IMR-90 (cell line): ENCODE data around the gene HBEGF. TPM values are rescaled to one million over a fixed set of nuclear protein-coding genes. Genes with fewer than 3 reads are reported as not detected.

Experiments
- ATAC-seq: fragments of 200-7000 bp; cut with Tn5 transposase; 2 replicates; pipeline ENCODE4 v1.9.1; 2020; ENCODE audit warnings: low read depth, mild to moderate bottlenecking, moderate library complexity
- BruUV-seq: library from RNA; stranded (reverse); fragments of 400-500 nt; replicated peaks from 2 replicates; lab custom pipeline; 2021; lab: Mats Ljungman, UMichigan
- CTCF ChIA-PET: fragments of 300-600 bp; formaldehyde crosslinking; extraction: SDS; loops from one replicate; lab custom pipeline; 2021; ENCODE audit warnings: antibody characterized with exemption; lab: Yijun Ruan, JAX
- POLR2A ChIA-PET: fragments of 300-600 bp; sonication (Branson Sonifier 250); formaldehyde crosslinking; loops from one replicate; lab custom pipeline; 2022; ENCODE audit warnings: antibody characterized with exemption; ENCODE audit not compliant: unreplicated experiment; lab: Charles Lee
- DNase-seq: peaks from one replicate; pipeline ENCODE4 v3.0.0; 2013
- H2AFZ ChIP-seq: replicated peaks from 2 replicates; pipeline ENCODE3; 2013; ENCODE audit warnings: low read length, mild to moderate bottlenecking; ENCODE audit not compliant: poor library complexity
- H2AK5ac ChIP-seq: 2 replicates; pipeline ENCODE4 v1.6.1; 2013; ENCODE audit warnings: low read depth, low read length, inconsistent platforms
- H2AK9ac ChIP-seq: replicated peaks from 2 replicates; pipeline ENCODE3; 2013; ENCODE audit warnings: mild to moderate bottlenecking, low read depth, low read length, moderate library complexity; ENCODE audit not compliant: poor library complexity
- H2BK120ac ChIP-seq: 2 replicates; pipeline ENCODE4 v1.6.1; 2013; ENCODE audit warnings: low read depth, low read length, inconsistent platforms
- H2BK15ac ChIP-seq: 3 replicates; pipeline ENCODE4 v1.6.1; 2013; ENCODE audit warnings: low read depth, low read length, inconsistent platforms
- H2BK20ac ChIP-seq: 2 replicates; pipeline ENCODE4 v1.6.1; 2013; ENCODE audit warnings: low read depth, mild to moderate bottlenecking, inconsistent platforms, low read length, moderate library complexity
- H2BK5ac ChIP-seq: 2 replicates; pipeline ENCODE4 v1.6.1; 2013; ENCODE audit warnings: mild to moderate bottlenecking, low read depth, low read length, inconsistent platforms; ENCODE audit not compliant: poor library complexity, severe bottlenecking
- H3K14ac ChIP-seq: replicated peaks from 2 replicates; pipeline ENCODE4 v1.6.1; 2013; ENCODE audit warnings: low read depth, low read length, inconsistent platforms
- H3K18ac ChIP-seq: 2 replicates; pipeline ENCODE4 v1.6.1; 2013; ENCODE audit warnings: low read depth, low read length, control low read depth
- H3K23ac ChIP-seq: 2 replicates; pipeline ENCODE4 v1.6.1; 2013; ENCODE audit warnings: low read depth, low read length, inconsistent platforms
- H3K27ac ChIP-seq: 2 replicates; pipeline ENCODE4 v1.5.1; 2013; ENCODE audit warnings: mild to moderate bottlenecking, control low read depth, low read length; ENCODE audit not compliant: insufficient read depth
- H3K27me3 ChIP-seq: 2 replicates; pipeline ENCODE4 v1.6.1; 2013; ENCODE audit warnings: low read length; ENCODE audit not compliant: control insufficient read depth, insufficient read depth
- H3K36me3 ChIP-seq: 2 replicates; pipeline ENCODE4 v1.6.1; 2013; ENCODE audit warnings: low read length, mixed read lengths; ENCODE audit not compliant: control insufficient read depth, insufficient read depth
- H3K4ac ChIP-seq: 2 replicates; pipeline ENCODE4 v1.6.1; 2013; ENCODE audit warnings: low read depth, low read length, inconsistent platforms
- H3K4me1 ChIP-seq: 2 replicates; pipeline ENCODE4 v1.6.1; 2013; ENCODE audit warnings: low read length, mixed read lengths; ENCODE audit not compliant: control insufficient read depth, insufficient read depth
- H3K4me2 ChIP-seq: 2 replicates; pipeline ENCODE4 v1.6.1; 2013; ENCODE audit warnings: low read depth, mild to moderate bottlenecking, control low read depth, low read length, moderate library complexity
- H3K4me3 ChIP-seq: 2 replicates; pipeline ENCODE4 v1.5.1; 2013; ENCODE audit warnings: low read depth, mild to moderate bottlenecking, control low read depth, low read length, moderate library complexity; ENCODE audit not compliant: insufficient read depth
- H3K56ac ChIP-seq: 2 replicates; pipeline ENCODE4 v1.6.1; 2013; ENCODE audit warnings: low read length, inconsistent platforms; ENCODE audit not compliant: insufficient read depth; ENCODE audit errors: extremely low read depth
- H3K79me1 ChIP-seq, 2 experiments: 2 replicates each; pipeline ENCODE4 v1.6.1; 2013; ENCODE audit warnings: low read length in 2 of 2, inconsistent platforms in 1 of 2, low read depth in 1 of 2
- H3K9ac ChIP-seq: 2 replicates; pipeline ENCODE4 v1.6.1; 2013; ENCODE audit warnings: low read depth, low read length, control low read depth
- H3K9me1 ChIP-seq: 2 replicates; pipeline ENCODE4 v1.6.1; 2013; ENCODE audit warnings: low read length, inconsistent platforms; ENCODE audit not compliant: insufficient read depth
- H3K9me3 ChIP-seq: 2 replicates; pipeline ENCODE4 v1.6.1; 2013; ENCODE audit warnings: low read length; ENCODE audit not compliant: control insufficient read depth, insufficient read depth
- H4K20me1 ChIP-seq: 2 replicates; pipeline ENCODE4 v1.6.1; 2013; ENCODE audit warnings: low read length, inconsistent platforms; ENCODE audit not compliant: insufficient read depth
- H4K5ac ChIP-seq: 2 replicates; pipeline ENCODE4 v1.6.1; 2013; ENCODE audit warnings: mild to moderate bottlenecking, low read depth, low read length, control low read depth
- H4K8ac ChIP-seq, 2 experiments: 2 replicates each; pipeline ENCODE4 v1.6.1; 2013; ENCODE audit warnings: low read depth in 2 of 2, low read length in 2 of 2, control low read depth in 1 of 2, inconsistent platforms in 1 of 2
- H4K91ac ChIP-seq: 2 replicates; pipeline ENCODE4 v1.6.1; 2013; ENCODE audit warnings: low read depth, low read length, inconsistent platforms; ENCODE audit not compliant: insufficient read depth
- CEBPB ChIP-seq: IDR thresholded peaks from 2 replicates; pipeline ENCODE4 v1.6.1; 2012; ENCODE audit warnings: low read depth, low read length, improper control_type of control experiment
- FOS ChIP-seq: fragments of 150-350 bp; IDR thresholded peaks from 2 replicates; pipeline ENCODE4 v1.6.1; 2016; ENCODE audit warnings: low read depth, low read length
- MAZ ChIP-seq: IDR thresholded peaks from 2 replicates; pipeline ENCODE4 v1.6.1; 2012; ENCODE audit warnings: low read depth, mild to moderate bottlenecking, low read length, improper control_type of control experiment, moderate library complexity, borderline replicate concordance
- POLR2A ChIP-seq: IDR thresholded peaks from 2 replicates; pipeline ENCODE4 v1.6.1; 2012; ENCODE audit warnings: mild to moderate bottlenecking, low read depth, low read length
- RAD21 ChIP-seq: IDR thresholded peaks from 2 replicates; pipeline ENCODE4 v1.6.1; 2012; ENCODE audit warnings: low read length, improper control_type of control experiment
- RCOR1 ChIP-seq: IDR thresholded peaks from 2 replicates; pipeline ENCODE4 v1.6.1; 2012; ENCODE audit warnings: mild to moderate bottlenecking, low read length, improper control_type of control experiment; ENCODE audit not compliant: insufficient replicate concordance
- SMC3 ChIP-seq: fragments of 150-350 bp; IDR thresholded peaks from 2 replicates; pipeline ENCODE4 v1.6.1; 2016; ENCODE audit warnings: low read depth, mild to moderate bottlenecking, antibody characterized with exemption, low read length, moderate library complexity
- WGBS, 2 experiments: methylation state at CpG; one replicate each; pipeline versions ENCODE4 v1.1.5 to v1.1.7; 2013; ENCODE audit warnings: missing lambda C conversion rate in 2 of 2; ENCODE audit not compliant: insufficient read length in 1 of 2; ENCODE audit errors: extremely low coverage in 2 of 2; 5-methylcytosine and 5-hydroxymethylcytosine counted together
- dilution Hi-C: fragments of 300-500 bp; cut with HindIII; formaldehyde crosslinking; loops from one replicate; pipeline ENCODE4 v1.14.3; 2018; ENCODE audit warnings: low sequenced_read_pairs; ENCODE audit not compliant: unreplicated experiment
- in situ Hi-C: fragments of 300-500 bp; cut with MboI; formaldehyde crosslinking; loops from 3 replicates; pipeline ENCODE4 v1.14.3; 2019; ENCODE audit warnings: low sequenced_read_pairs, inconsistent platforms, mixed read lengths
- intact Hi-C: fragments of 100-400 bp; cut with micrococcal nuclease; formaldehyde crosslinking; loops from 2 replicates; pipeline ENCODE4 v1.10.0; 2022
- polyA plus RNA-seq, 3 experiments: library from polyadenylated mRNA; depleted of rRNA; stranded (reverse); fragments of >200 nt; gene quantifications; 2 replicates each; pipeline ENCODE4 v1.2.3, GENCODE V29; 2012; ENCODE audit warnings: low replicate concordance in 1 of 3
- total RNA-seq: library from RNA; depleted of rRNA; stranded (reverse); fragments of >200 nt; gene quantifications from 2 replicates; pipeline ENCODE4 v1.2.3, GENCODE V29; 2012

The HBEGF gene
- total and polyA plus RNA-seq, 2 of the 4 experiments (the other 2 are of a cell fraction), result 18.8 to 36.1 TPM

- intact Hi-C loops, result no loop called here
- Histone ChIP-seq H3K27ac (peak overlapping the region; percentile 33), H3K79me1 (0 out of 4 replicates have a peak, but pooled peaks cover 0 to 5% of the 10 kb centered on the region in 2 experiments), H3K27me3 (no peaks in the 10 kb centered on the region), H3K18ac (no peak overlapping the region; the same call in 1 of the 2 replicates), H3K4me2 (no peak overlapping the region), H3K23ac (peak overlapping the region; percentile 33; the same call in 1 of the 2 replicates), H4K20me1 (no peaks in the 10 kb centered on the region), H2AK9ac (peak overlapping the region; percentile 48), H3K4me3 (no peak overlapping the region), H3K36me3 (no peaks in the 10 kb centered on the region), H4K91ac (peak overlapping the region; percentile 72), H2AK5ac (peak overlapping the region; percentile 68), H3K56ac (peak overlapping the region; percentile 69; the same call in 1 of the 2 replicates), H2BK15ac (peak overlapping the region; percentile 91), H3K9ac (no peak overlapping the region), H4K5ac (no peak overlapping the region), H2AFZ (peak overlapping the region; percentile 53), H3K14ac (peak overlapping the region; percentile 76), H3K4ac (peak overlapping the region; percentile 75), H2BK20ac (peak overlapping the region; percentile 86), H3K9me1 (peaks cover 23% of the 10 kb centered on the region), H3K9me3 (no peaks in the 10 kb centered on the region), H4K8ac (peak overlapping the region; percentile 39 to 69; a peak in 2 of 4 replicates), H3K4me1 (peaks cover 26% of the 10 kb centered on the region), H2BK5ac (peak overlapping the region; percentile 9), H2BK120ac (peak overlapping the region; percentile 86)
- peak; percentile 61 for ATAC-seq
- POLR2A ChIA-PET, result no interaction called here
- no CpG with 5 or more reads among the region's 1 CpG for WGBS, 2 experiments
- dilution Hi-C loops, result no loop called here
- TF ChIP-seq RCOR1 (peak; percentile 76), POLR2A (no peak), CEBPB (peak; percentile 78), FOS (peak; percentile 59), SMC3 (no peak; the same call in 1 of the 2 replicates), MAZ (peak; percentile 60; the same call in 1 of the 2 replicates), RAD21 (peak; percentile 15; the same call in 1 of the 2 replicates)
- DNase-seq, result peak; percentile 92
- in situ Hi-C loops, result no loop called here
- no TSS peak for BruUV-seq
- CTCF ChIA-PET, result interaction anchor here (0.8 to 1.4 kb wide), 3 partner anchors 21 to 80 kb away, joined by 3 read pairs; partner anchors contain the start of gene HBEGF
Measured at GRCh38 chr5:140324617-140325241, 21.7 kb downstream of the HBEGF start.
